ENCODE data around the gene SCGB1C1. TPM values are rescaled to one million over a fixed set of nuclear protein-coding genes. Genes with fewer than 3 reads are reported as not detected.

SCGB1C1 gene
- total RNA-seq, 2 donors from 2014 or later, result not detected

DNA sequence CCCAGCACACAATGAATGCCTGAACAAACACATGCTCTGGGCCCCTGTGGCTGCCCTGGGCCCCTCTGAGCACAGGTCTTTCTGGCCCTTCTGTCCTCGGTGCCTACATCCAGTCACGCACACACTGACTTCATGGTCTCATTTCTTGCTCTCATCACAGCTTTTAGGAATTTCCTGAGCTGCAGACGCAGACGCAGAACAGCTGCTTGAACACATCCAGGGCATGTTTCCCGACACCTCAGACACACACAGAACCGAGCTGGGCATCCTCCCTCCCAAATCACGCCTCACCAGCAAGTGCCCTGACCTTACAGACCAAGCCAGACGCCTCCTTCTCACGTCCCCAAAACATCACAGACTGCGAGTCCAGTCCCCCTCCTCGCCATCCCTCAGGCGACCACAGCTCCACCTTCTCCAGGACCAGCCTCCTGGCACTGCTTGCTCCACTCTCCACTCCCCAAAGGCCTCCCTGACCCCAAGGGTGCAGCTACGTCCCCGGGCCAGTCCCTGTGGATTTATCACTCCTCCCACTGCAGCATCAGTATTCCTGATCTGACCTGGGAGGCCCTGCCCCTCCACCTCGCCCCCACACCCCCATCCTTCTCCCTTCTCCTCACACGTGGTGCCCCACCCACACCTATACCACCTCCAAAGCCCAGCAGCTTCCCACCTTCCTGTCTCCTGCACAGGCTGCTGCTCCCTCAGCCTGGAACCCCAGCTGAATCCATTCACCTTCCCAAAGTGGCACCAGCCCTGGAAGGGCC, 30.3 kb downstream of the SCGB1C1 start:
- H3K27ac ChIP-seq, result no peak overlapping the region
- no peaks in the 10 kb centered on the region for H3K9me3 ChIP-seq
- no peaks in the 10 kb centered on the region for H3K4me1 ChIP-seq
- H3K27me3 ChIP-seq, result no peaks in the 10 kb centered on the region
- TF ChIP-seq POLR2A (IDR thresholded peaks at IDR 0.05), result no peak
- TF ChIP-seq, protein P1, sequence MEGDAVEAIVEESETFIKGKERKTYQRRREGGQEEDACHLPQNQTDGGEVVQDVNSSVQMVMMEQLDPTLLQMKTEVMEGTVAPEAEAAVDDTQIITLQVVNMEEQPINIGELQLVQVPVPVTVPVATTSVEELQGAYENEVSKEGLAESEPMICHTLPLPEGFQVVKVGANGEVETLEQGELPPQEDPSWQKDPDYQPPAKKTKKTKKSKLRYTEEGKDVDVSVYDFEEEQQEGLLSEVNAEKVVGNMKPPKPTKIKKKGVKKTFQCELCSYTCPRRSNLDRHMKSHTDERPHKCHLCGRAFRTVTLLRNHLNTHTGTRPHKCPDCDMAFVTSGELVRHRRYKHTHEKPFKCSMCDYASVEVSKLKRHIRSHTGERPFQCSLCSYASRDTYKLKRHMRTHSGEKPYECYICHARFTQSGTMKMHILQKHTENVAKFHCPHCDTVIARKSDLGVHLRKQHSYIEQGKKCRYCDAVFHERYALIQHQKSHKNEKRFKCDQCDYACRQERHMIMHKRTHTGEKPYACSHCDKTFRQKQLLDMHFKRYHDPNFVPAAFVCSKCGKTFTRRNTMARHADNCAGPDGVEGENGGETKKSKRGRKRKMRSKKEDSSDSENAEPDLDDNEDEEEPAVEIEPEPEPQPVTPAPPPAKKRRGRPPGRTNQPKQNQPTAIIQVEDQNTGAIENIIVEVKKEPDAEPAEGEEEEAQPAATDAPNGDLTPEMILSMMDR (IDR thresholded peaks at IDR 0.05), result no peak
- H3K36me3 ChIP-seq (replicated peaks in 1 of 2; ENCODE audit: insufficient read depth in 1 of 2, low read depth in 2 of 2), result no peaks in the 10 kb centered on the region
- WGBS, 2 donors, result 84 to 88% methylated on average over 16 of the region's 16 CpGs
- DNase-seq, result no peak
- ATAC-seq, result no peak
- intact Hi-C loops (cut with DNase I), result no loop called here
- no peak overlapping the region for H3K4me3 ChIP-seq

DNA sequence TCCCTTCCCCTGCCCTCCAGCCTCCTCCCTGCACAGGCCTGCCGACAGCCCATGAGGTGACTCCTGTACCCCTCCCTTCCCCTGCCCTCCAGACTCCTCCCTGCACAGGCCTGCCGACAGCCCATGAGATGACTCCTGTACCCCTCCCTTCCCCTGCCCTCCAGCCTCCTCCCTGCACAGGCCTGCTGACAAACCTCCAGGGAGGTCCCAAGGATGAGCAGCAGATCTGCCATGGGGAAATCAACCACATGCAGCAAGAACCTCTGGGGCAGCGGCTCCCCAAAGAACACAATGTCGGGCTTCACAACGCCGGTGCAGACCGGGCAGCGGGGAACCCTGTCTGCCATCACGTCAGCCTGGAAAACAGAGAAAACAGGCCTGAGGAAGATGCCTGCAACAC, 31.0 kb downstream of the SCGB1C1 start:
- H3K27me3 ChIP-seq, result no peaks in the 10 kb centered on the region
- H3K9me3 ChIP-seq, result no peaks in the 10 kb centered on the region
- H3K4me1 ChIP-seq, result no peaks in the 10 kb centered on the region
- intact Hi-C loops (cut with DNase I), result no loop called here
- H3K27ac ChIP-seq, result no peak overlapping the region
- ATAC-seq (no peak), DNase-seq (no peak)
- WGBS, 2 donors, result 91 to 93% methylated on average over 6 to 9 of the region's 9 CpGs
- TF ChIP-seq, protein P1 (IDR thresholded peaks at IDR 0.05), result no peak
- no peak for TF ChIP-seq POLR2A (IDR thresholded peaks at IDR 0.05)
- H3K4me3 ChIP-seq, result no peak overlapping the region
- H3K36me3 ChIP-seq (replicated peaks in 1 of 2; ENCODE audit: insufficient read depth in 1 of 2, low read depth in 2 of 2), result no peaks in the 10 kb centered on the region

DNA sequence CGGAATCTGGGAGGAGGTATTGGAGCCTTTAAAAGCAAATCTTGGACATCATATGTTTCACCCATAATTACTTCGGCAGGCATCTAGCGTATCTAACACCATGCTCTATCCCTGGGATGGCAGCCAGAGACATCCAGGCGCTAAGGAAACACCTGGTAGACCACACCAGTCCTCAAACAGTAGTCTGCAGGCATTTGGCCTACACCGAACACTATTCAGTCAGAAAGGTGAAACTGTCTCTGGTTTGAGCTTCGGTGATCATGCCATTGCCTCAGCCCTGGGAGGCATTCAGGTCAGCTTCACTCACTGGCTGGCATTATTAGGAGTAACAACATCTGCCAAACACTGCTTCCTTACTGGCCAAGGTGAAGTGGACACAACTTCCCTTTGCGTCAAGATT, 31.5 kb downstream of the SCGB1C1 start:
- Histone ChIP-seq H3K4me1 (no peaks in the 10 kb centered on the region), H3K36me3 (replicated peaks in 1 of 2; ENCODE audit: insufficient read depth in 1 of 2, low read depth in 2 of 2) (no peaks in the 10 kb centered on the region), H3K9me3 (no peaks in the 10 kb centered on the region), H3K4me3 (no peak overlapping the region), H3K27ac (no peak overlapping the region), H3K27me3 (no peaks in the 10 kb centered on the region)
- intact Hi-C loops (cut with DNase I), result no loop called here
- 84 to 98% methylated on average over 7 of the region's 7 CpGs for WGBS, 2 donors
- DNase-seq, result no peak
- no peak for ATAC-seq
- TF ChIP-seq, protein P1 (IDR thresholded peaks at IDR 0.05), result no peak
- TF ChIP-seq POLR2A (IDR thresholded peaks at IDR 0.05), result no peak

DNA sequence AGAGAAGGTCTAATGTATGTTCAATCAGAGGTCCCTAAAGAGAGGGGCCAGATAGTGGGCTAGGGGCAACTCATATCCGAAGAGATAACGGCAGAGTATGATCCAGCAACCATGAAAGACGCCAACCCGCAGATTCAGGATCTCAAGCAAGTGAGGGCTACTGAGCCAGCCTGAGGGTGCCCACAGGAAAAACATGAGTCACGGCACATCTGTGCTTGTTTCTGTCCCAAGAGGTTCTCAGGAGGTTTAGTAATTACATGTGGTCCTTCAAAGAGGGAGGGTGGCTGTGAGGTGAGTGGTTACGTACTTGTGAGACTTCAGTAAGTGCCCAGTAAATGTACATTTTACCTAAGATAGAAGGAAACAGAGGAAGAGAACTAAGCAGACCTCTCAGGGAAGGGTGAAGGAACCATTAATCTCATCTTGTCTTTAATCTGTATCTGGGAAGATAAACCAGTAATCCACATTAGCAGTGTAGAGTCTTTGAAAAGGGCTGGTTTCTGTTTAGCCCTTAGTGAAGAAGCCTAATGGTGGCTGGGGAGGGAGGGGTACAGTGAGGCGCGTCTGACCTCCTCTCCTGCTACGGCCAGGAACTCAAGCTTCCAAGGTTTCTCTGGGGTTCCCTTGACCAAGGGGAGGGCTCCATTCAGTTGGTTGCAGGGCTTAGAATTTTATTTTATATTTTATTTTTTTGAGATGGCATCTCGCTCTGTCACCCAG, 33.0 kb downstream of the SCGB1C1 start:
- ATAC-seq, result no peak

More for the DNA sequence above, 33.0 kb downstream of the SCGB1C1 start:
- intact Hi-C loops (cut with DNase I), result no loop called here
- H3K4me3 ChIP-seq, result no peak overlapping the region
- no peaks in the 10 kb centered on the region for H3K4me1 ChIP-seq
- no peak for DNase-seq
- H3K27ac ChIP-seq, result no peak overlapping the region
- TF ChIP-seq POLR2A (IDR thresholded peaks at IDR 0.05), result no peak
- TF ChIP-seq, protein P1 (IDR thresholded peaks at IDR 0.05), result no peak
- 94 to 95% methylated on average over 10 of the region's 10 CpGs for WGBS, 2 donors
- H3K36me3 ChIP-seq (replicated peaks in 1 of 2; ENCODE audit: insufficient read depth in 1 of 2, low read depth in 2 of 2), result no peaks in the 10 kb centered on the region
- H3K9me3 ChIP-seq, result no peaks in the 10 kb centered on the region
- H3K27me3 ChIP-seq, result no peaks in the 10 kb centered on the region
